Measurements from ENCODE around the gene KMT2C.
A peak's percentile ranks its signal among the peaks of the same experiment; 100 is the strongest.

Gene KMT2C

DNA sequence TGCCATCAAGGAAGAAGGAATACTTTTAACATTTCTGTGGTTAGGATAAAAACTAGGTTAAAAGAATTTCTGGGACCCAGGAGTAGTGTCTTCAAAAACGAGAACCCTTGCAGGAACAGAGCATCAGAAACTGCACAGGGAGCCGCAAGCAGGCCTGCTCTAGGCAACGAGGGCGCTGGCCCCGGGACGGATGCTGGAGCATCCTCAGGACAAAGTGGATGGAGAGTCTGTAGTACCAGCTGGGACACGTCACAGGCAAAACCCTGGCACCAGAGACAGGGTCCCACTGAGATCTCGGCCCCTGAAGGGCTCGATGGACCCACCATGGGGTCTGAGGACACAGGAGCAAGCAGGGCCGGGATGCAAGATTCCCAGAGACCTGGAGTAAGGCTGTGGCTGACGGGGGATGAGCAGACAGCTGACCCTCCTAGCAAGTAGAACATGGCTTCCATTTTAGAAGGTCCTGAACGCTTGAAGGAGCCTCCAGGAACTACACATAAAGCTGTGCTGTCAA lies 303.8 kb downstream of the KMT2C start:
- DNase-seq: no peak

- no peak for DNase-seq
Observed at GRCh38 chr7:152130658-152131590, 304.9 kb downstream of the KMT2C start.

GRCh38 chr7:152129682-152130081 lies 306.1 kb downstream of the KMT2C start:
- DNase-seq: no peak

DNA sequence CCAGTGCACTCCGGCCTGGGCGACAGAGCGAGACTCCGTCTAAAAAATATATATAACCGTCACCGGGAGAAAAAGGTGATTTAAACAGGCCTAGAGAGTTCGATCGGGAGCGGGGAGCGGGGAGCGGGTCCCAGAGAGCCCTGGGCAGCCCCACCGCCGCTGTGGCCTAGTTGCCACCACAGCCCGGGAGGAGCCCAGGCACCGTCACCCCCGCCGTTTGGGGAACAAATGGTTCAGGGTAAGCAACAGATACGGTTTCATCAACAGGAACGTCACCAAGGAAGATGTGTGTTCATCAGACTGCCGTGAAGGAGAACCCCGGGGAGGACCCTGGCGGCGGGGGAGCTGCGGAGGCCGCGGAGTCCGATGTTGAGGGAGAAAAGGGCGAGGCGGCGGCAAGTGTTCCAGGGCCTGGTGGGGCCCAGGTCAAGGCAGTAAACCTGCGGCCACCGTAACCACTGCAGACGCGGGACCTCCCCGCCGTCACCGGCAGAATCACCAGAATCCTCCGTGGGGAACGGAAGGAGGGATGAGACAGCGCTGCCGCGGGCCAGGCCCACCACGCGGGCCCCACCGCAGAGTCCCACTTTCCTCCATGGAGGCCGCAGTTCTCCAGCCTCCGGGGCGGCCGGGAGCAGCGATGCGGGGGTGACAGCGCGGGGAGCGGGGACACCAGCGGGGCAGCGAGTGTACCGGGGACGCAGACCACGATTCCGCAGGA lies 306.9 kb downstream of the KMT2C start:
- DNase-seq: no peak

DNA sequence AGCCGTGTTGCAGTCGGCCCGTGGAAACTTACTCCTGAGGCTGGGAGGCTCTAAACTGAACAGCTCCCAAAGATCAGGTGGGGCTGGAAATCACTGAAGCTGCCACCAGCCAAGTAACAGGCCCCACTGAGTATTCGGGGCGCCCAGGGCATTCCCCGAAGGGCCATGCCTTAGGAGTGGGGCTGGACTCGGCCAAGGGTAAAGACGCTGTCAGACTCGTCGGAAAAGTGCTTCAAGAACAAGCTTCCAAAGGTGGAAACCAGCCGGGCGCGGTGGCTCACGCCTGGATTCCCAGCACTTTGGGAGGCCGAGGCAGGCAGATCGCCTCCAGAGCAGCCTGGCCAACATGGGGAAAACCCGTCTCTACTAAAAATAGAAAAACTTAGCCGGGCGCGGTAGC lies 307.6 kb downstream of the KMT2C start:
- DNase-seq: no peak

- no peak for DNase-seq
Observed at GRCh38 chr7:152127229-152127628, 308.6 kb downstream of the KMT2C start.

GRCh38 chr7:152126741-152127140 lies 309.1 kb downstream of the KMT2C start:
- no peak for DNase-seq

DNA sequence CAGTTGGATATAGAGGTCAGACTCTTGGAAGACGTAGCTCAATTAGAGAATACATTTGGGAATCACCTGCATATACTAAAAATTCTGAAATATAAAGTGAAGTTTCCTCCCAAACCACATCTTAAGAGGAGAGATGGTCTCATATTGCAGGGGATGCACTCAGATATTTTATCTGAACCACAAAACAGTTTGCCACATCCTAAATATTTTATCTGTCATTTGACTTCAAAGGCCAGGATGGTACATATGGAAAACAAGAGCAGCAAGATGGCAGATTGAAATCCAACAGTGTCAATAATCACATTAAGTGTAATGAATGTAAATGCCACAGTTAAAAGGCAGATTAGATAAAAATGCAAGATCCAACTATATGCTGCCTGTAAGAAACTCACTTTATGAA lies 313.3 kb downstream of the KMT2C start:
- no peak for DNase-seq

- DNase-seq: no peak
Observed at GRCh38 chr7:152121432-152121831, 314.4 kb downstream of the KMT2C start.

- no peak for DNase-seq
Observed at GRCh38 chr7:152120776-152121175, 315.0 kb downstream of the KMT2C start.

GRCh38 chr7:152120210-152120609 lies 315.6 kb downstream of the KMT2C start:
- no peak for DNase-seq

- DNase-seq: no peak
Observed at GRCh38 chr7:152117356-152117755, 318.4 kb downstream of the KMT2C start.

DNA sequence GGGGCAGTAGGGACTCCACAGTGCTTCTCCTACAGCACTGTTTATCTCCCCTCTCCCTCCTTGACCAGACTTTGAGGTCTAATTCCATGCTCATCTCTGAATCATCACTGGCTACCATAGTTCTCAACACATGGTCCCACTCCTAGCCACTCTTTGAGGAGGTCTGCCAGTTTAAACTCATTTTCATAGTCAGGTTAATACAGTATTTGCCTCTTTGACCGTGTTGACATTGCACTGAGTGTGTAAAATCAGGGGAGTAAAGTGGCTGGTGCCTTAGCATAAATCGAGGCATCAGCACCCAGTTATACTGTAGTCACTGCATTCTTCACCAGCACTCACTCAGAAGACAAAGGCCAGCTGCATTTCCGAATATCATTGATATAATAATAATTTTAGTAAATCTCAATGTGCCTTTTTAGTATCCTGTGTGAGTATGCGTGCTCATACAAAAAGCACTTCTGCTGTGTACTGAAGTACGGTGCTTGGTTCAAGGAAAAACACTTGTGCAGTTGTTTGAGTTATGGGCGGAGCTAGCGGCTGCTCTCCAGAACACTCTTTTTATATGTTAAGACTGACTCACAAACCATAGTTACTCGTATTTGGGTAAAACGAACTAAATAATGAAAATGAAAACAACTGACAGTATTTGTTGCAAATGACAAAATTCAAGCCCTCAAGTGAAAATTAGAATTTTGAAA lies 320.6 kb downstream of the KMT2C start:
- peak; percentile 9 for DNase-seq

- DNase-seq: no peak
Observed at GRCh38 chr7:152112829-152113228, 323.0 kb downstream of the KMT2C start.

GRCh38 chr7:152108359-152108758 lies 327.4 kb downstream of the KMT2C start:
- DNase-seq: no peak

DNA sequence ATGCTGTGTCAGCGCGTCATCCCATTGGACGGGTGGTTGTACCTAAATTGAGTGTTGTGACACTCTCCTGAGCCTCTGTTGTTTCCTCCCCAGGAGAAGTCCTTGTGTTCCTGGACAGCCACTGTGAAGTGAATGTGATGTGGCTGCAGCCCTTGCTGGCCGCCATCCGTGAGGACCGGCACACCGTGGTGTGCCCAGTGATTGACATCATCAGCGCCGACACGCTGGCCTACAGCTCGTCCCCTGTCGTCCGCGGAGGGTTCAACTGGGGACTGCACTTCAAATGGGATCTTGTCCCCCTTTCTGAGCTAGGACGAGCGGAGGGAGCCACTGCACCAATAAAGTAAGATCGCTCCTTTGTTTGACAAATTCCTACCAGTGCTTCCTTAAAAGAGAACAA lies 327.9 kb downstream of the KMT2C start:
- no peak for DNase-seq

DNA sequence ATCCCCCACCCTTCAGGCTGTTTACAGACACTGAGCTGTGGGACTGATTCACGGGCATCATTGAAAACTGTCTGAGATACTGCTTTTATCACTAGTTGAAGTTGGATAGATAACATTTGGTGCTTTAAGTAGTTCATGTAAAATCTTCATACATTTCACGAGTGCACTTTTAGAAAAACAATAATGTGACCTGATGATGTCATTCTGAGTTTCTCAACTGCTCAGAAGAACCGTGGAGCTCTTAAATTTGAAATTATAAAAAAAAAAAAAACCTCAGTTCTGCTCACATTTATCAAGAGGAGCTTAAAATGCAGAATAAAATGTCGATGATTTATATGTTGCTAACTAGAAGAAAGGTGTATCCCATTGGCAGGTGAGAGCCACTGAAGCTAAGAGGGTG lies 328.8 kb downstream of the KMT2C start:
- no peak for DNase-seq

GRCh38 chr7:152105205-152105604 lies 330.6 kb downstream of the KMT2C start:
- DNase-seq: no peak

DNA sequence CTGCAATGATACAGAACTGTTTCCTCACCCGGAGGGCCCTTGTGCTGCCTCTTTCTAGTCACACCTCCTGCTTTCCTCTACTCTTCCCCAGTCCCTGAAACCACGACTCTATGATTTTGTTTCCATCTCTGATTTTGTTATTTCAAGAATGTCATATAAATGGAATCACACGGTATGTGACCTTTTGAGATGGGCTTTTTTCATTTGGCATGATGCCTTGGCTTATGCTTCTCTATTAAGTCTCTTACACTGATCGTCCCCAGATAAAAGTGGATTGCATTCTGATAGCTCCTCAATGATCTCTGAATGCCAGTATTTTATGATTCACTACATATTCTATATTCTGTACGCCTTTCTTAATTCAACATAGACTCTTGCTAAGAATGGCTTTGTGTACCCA lies 332.1 kb downstream of the KMT2C start:
- no peak for DNase-seq

DNA sequence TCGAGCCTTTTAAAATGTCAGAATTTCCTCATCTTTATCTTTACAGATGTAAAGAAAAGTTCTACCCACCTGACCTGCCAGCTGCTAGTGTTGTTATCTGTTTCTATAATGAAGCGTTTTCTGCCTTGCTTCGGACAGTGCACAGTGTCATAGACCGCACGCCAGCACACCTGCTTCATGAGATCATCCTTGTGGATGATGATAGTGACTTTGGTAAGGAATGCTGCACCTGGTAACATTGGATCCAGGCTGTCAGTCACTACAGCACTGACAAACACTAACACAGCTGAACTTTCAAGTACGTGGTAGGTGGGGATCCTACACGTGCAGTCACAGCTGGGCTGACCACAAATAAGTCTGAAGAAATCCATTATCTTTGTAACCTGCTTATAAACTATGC lies 332.7 kb downstream of the KMT2C start:
- no peak for DNase-seq

- no peak for DNase-seq
Observed at GRCh38 chr7:152097330-152097729, 338.5 kb downstream of the KMT2C start.

GRCh38 chr7:152095771-152096170 lies 340.0 kb downstream of the KMT2C start:
- no peak for DNase-seq

- no peak for DNase-seq
Observed at GRCh38 chr7:152093717-152094116, 342.1 kb downstream of the KMT2C start.

Measured in NCI-H2029 (cell line).